Upper lobe of left lung (tissue), 4 donors: Measurements from ENCODE around the gene IL23R.

Experiments used
- CTCF ChIP-seq, 6 experiments: fragments of 450-650 bp in 4 of 6; fragments of 200-600 bp in 2 of 6; sonication (generic) in 2 of 6; IDR thresholded peaks; one replicate each; pipeline ENCODE4 v1.5.1; 2016 to 2019; ENCODE audit warnings: antibody characterized with exemption in 6 of 6
- EP300 ChIP-seq, 4 donors: sonication (generic); formaldehyde crosslinking; IDR thresholded peaks; one replicate each; pipeline ENCODE4 v1.5.1; 2017; ENCODE audit warnings: antibody characterized with exemption in 4 of 4, control low read depth in 2 of 4
- POLR2A ChIP-seq, 4 donors: fragments of 450-650 bp; IDR thresholded peaks; one replicate each; pipeline ENCODE4 v1.5.1; 2016 to 2017; ENCODE audit warnings: antibody characterized with exemption in 4 of 4, mild to moderate bottlenecking in 2 of 4
- POLR2AphosphoS5 ChIP-seq, 2 donors: sonication (generic); formaldehyde crosslinking; IDR thresholded peaks; one replicate each; pipeline ENCODE4 v1.5.1; 2017; ENCODE audit warnings: antibody characterized with exemption in 2 of 2

GRCh38 chr1:67264899-67265298 is 98.6 kb downstream of the IL23R start:
- no peak for TF ChIP-seq CTCF (IDR thresholded peaks at IDR 0.05)
- TF ChIP-seq POLR2A (IDR thresholded peaks at IDR 0.05): no peak
- no peak for TF ChIP-seq POLR2AphosphoS5 (IDR thresholded peaks at IDR 0.05)
- no peak for TF ChIP-seq EP300 (IDR thresholded peaks at IDR 0.05)
